Ishikawa (cell line): ENCODE results near the gene ITIH2.

ENCODE experiments used
- CEBPB ChIP-seq: IDR thresholded peaks from 2 replicates; pipeline ENCODE4 v1.6.1; 2012
- CREB1 ChIP-seq: IDR thresholded peaks from 2 replicates; pipeline ENCODE4 v1.6.1; 2012; ENCODE audit warnings: low read depth
- EGR1 ChIP-seq: IDR thresholded peaks from 2 replicates; pipeline ENCODE4 v1.6.1; 2012
- EP300 ChIP-seq: IDR thresholded peaks from 2 replicates; pipeline ENCODE4 v1.6.1; 2012; ENCODE audit warnings: borderline replicate concordance
- FOXM1 ChIP-seq: IDR thresholded peaks from 2 replicates; pipeline ENCODE4 v1.6.1; 2012; ENCODE audit warnings: low read depth, borderline replicate concordance
- MAX ChIP-seq: IDR thresholded peaks from 2 replicates; pipeline ENCODE4 v1.6.1; 2012
- NFIC ChIP-seq: IDR thresholded peaks from 2 replicates; pipeline ENCODE4 v1.6.1; 2012
- RAD21 ChIP-seq: IDR thresholded peaks from 2 replicates; pipeline ENCODE4 v1.6.1; 2012; ENCODE audit warnings: low read depth
- TAF1 ChIP-seq: IDR thresholded peaks from 2 replicates; pipeline ENCODE4 v1.6.1; 2012; ENCODE audit warnings: low read depth, mild to moderate bottlenecking
- TCF12 ChIP-seq: IDR thresholded peaks from 2 replicates; pipeline ENCODE4 v1.6.1; 2012; ENCODE audit warnings: low read depth
- TEAD4 ChIP-seq: IDR thresholded peaks from 2 replicates; pipeline ENCODE4 v1.6.1; 2012
- YY1 ChIP-seq: IDR thresholded peaks from 2 replicates; pipeline ENCODE4 v1.6.1; 2012; ENCODE audit warnings: low read depth
- ZBTB7A ChIP-seq: IDR thresholded peaks from 2 replicates; pipeline ENCODE4 v1.6.1; 2012; ENCODE audit warnings: low read depth
- TF ChIP-seq, protein P1 (sequence below): IDR thresholded peaks from 2 replicates; pipeline ENCODE4 v1.6.1; 2012
- TF ChIP-seq, protein P2 (sequence below): IDR thresholded peaks from 2 replicates; pipeline ENCODE4 v1.6.1; 2012; ENCODE audit warnings: low read depth, mild to moderate bottlenecking

ITIH2 gene

GRCh38 chr10:7718685-7719084, 15.6 kb downstream of the ITIH2 start:
- TF ChIP-seq TEAD4 = no peak
- no peak for TF ChIP-seq CREB1
- TF ChIP-seq NFIC = no peak
- no peak for TF ChIP-seq RAD21
- TF ChIP-seq, protein P1, sequence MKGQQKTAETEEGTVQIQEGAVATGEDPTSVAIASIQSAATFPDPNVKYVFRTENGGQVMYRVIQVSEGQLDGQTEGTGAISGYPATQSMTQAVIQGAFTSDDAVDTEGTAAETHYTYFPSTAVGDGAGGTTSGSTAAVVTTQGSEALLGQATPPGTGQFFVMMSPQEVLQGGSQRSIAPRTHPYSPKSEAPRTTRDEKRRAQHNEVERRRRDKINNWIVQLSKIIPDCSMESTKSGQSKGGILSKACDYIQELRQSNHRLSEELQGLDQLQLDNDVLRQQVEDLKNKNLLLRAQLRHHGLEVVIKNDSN = no peak
- no peak for TF ChIP-seq EP300
- TF ChIP-seq EGR1 = no peak
- no peak for TF ChIP-seq FOXM1
- no peak for TF ChIP-seq TCF12
- no peak for TF ChIP-seq MAX
- no peak for TF ChIP-seq CEBPB
- TF ChIP-seq YY1 = no peak
- TF ChIP-seq ZBTB7A = no peak
- TF ChIP-seq, protein P2, sequence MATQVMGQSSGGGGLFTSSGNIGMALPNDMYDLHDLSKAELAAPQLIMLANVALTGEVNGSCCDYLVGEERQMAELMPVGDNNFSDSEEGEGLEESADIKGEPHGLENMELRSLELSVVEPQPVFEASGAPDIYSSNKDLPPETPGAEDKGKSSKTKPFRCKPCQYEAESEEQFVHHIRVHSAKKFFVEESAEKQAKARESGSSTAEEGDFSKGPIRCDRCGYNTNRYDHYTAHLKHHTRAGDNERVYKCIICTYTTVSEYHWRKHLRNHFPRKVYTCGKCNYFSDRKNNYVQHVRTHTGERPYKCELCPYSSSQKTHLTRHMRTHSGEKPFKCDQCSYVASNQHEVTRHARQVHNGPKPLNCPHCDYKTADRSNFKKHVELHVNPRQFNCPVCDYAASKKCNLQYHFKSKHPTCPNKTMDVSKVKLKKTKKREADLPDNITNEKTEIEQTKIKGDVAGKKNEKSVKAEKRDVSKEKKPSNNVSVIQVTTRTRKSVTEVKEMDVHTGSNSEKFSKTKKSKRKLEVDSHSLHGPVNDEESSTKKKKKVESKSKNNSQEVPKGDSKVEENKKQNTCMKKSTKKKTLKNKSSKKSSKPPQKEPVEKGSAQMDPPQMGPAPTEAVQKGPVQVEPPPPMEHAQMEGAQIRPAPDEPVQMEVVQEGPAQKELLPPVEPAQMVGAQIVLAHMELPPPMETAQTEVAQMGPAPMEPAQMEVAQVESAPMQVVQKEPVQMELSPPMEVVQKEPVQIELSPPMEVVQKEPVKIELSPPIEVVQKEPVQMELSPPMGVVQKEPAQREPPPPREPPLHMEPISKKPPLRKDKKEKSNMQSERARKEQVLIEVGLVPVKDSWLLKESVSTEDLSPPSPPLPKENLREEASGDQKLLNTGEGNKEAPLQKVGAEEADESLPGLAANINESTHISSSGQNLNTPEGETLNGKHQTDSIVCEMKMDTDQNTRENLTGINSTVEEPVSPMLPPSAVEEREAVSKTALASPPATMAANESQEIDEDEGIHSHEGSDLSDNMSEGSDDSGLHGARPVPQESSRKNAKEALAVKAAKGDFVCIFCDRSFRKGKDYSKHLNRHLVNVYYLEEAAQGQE = no peak
- TF ChIP-seq TAF1 = no peak

DNA sequence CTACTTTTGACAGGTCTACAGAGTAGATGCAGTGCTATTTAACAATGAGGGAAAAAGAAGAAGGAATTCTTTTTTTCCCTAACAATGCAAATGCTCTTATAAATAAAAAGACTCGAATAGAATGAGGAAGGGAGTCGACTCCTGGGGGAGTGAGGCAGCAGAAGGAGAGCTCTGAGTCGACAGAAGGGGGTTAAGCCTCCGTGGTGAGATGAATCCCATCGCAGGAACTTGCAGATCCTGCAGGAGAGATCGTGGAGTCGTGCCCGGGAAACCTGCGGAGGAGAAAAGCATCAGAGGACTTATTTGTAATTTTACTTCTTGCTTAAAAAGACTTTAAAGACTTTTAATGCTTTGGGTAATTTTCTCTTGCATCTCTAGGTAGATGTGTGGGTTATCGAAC, 17.4 kb downstream of the ITIH2 start:
- TF ChIP-seq TAF1 = no peak
- no peak for TF ChIP-seq FOXM1
- no peak for TF ChIP-seq ZBTB7A
- no peak for TF ChIP-seq TEAD4
- TF ChIP-seq NFIC = no peak
- TF ChIP-seq, protein P2 = no peak
- no peak for TF ChIP-seq TCF12
- TF ChIP-seq YY1 = no peak
- TF ChIP-seq EP300 = no peak
- TF ChIP-seq, protein P1 = no peak
- no peak for TF ChIP-seq CEBPB
- TF ChIP-seq RAD21 = no peak
- no peak for TF ChIP-seq EGR1
- no peak for TF ChIP-seq MAX
- TF ChIP-seq CREB1 = no peak

- TF ChIP-seq MAX (no peak), RAD21 (no peak), ZBTB7A (no peak), CEBPB (no peak), TEAD4 (no peak), CREB1 (no peak), TAF1 (no peak), EP300 (no peak), EGR1 (no peak), TCF12 (no peak), YY1 (no peak), NFIC (no peak)
- TF ChIP-seq, protein P1 = no peak
These were observed 19.9 kb downstream of the ITIH2 start for GRCh38 chr10:7722927-7723529.

DNA sequence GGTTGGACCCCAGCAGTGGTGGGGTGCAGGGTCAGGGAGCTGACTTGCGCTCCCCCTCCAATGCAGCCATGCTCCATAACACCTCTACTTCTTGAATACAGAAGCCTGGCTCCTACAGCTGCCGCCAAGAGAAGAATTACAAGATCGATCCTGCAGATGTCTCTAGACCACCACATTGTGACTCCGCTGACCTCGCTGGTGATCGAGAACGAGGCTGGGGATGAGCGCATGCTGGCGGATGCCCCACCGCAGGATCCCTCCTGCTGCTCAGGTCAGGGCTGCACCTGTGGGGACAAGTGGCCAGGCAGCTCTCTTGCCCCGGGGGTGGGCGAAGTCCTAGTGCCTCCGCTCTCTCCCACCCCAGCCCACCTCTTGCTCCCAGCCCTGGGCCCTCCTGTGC, 31.7 kb downstream of the ITIH2 start:
- TF ChIP-seq EP300 (no peak), EGR1 (no peak), NFIC (no peak), YY1 (no peak), TCF12 (no peak), TEAD4 (no peak), CEBPB (no peak), MAX (no peak), RAD21 (no peak), ZBTB7A (no peak), CREB1 (no peak), FOXM1 (no peak), TAF1 (no peak)
- TF ChIP-seq, protein P2 = no peak
- TF ChIP-seq, protein P1 = no peak
